Measurements from ENCODE around the gene ST3GAL5. TPM values are rescaled to one million over a fixed set of nuclear protein-coding genes. Genes with fewer than 3 reads are reported as not detected.

ST3GAL5 gene
- total and polyA plus RNA-seq, 2 experiments from 2014 or later: 3.2 to 7.9 TPM

DNA sequence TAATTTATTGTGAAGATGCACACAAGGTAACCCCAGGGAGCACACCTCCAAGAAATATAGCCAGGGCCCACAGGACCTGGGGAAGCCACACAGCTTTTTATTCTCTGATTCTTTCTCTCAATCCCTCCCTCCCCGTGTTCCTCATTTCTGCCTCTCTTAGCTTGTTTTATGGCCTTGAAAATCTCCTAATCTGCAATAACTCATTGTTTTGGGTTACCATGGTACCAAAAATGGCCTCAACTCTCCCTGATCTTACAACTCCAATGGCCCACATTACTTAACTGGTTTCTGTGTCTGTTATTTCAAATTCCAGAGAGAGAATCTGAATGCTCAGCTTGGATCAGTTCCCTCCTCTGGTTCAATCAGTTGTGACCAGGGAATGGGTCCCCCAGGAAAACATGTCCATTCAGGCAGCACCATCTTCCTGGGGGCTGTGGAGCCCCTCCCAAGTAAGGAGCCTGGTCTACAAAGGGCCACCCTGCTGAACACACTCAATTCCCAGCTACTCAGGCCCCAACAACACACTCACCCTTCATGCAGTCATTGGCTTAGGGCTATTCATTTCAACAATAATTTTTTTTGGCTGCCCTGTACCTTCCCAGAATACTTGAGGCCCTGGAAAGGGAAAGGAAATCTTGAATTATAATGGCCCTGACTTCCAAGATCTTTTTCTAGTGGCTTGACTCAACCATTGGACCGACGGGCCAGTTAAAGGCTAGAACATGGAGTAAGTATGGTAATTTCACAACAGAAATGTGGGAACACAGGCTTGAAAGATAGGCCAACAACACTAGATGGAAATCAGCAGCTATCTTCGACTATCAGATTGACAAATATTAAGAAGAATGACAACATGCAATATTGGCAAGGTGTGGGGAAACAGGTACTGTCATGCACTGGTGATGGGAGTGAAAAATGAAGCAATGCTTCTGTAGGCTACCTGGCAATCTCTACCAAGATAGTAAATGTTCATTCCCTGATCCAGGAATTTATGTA lies 41.6 kb upstream of the ST3GAL5 start:
- Histone ChIP-seq H3K9me2 (ENCODE audit: insufficient read depth) (no peaks in the 10 kb centered on the region), H3K27ac (ENCODE audit: low read depth) (no peak overlapping the region), H3K27me3 (ENCODE audit: insufficient read depth) (no peaks in the 10 kb centered on the region), H3K4me3 (no peak overlapping the region), H3F3A (replicated peaks; ENCODE audit: low read depth) (no peaks in the 10 kb centered on the region), H4K20me1 (replicated peaks; ENCODE audit: insufficient read depth) (no peaks in the 10 kb centered on the region), H3K4me2 (no peak overlapping the region), H3K79me2 (replicated peaks; ENCODE audit: insufficient read depth) (no peaks in the 10 kb centered on the region), H2AFZ (no peak overlapping the region), H3K36me3 (ENCODE audit: insufficient read depth) (no peaks in the 10 kb centered on the region), H3K4me1 (ENCODE audit: insufficient read depth) (no peaks in the 10 kb centered on the region)
- no peaks in the 10 kb centered on the region for H3K36me3 Mint-ChIP-seq (ENCODE audit: low read depth)
- DNase-seq (ENCODE audit: low spot score): no peak
- ATAC-seq: no peak
- H3K27ac Mint-ChIP-seq: no peak overlapping the region
- no peak for TF ChIP-seq ZNF331 (CRISPR knock-in tag; IDR thresholded peaks at IDR 0.05; ENCODE audit: low read depth)
- no peak for TF ChIP-seq JUNB (IDR thresholded peaks at IDR 0.05; ENCODE audit: unreplicated experiment)
- no peak for TF ChIP-seq ETS1 (IDR thresholded peaks at IDR 0.05)
- TF ChIP-seq REST (IDR thresholded peaks at IDR 0.05; ENCODE audit: unreplicated experiment): no peak
- TF ChIP-seq STAT1 (IDR thresholded peaks at IDR 0.05; ENCODE audit: unreplicated experiment): no peak
- no peak for TF ChIP-seq CREB1 (CRISPR knock-in tag; IDR thresholded peaks at IDR 0.05; ENCODE audit: low read depth)
- no peak for TF ChIP-seq POLR2AphosphoS5 (IDR thresholded peaks at IDR 0.05; ENCODE audit: low read depth)
- no peak for TF ChIP-seq NANOG (IDR thresholded peaks at IDR 0.05; ENCODE audit: borderline replicate concordance)
- TF ChIP-seq EZH2 (IDR thresholded peaks at IDR 0.05; ENCODE audit: low read depth, unreplicated experiment): no peak
- TF ChIP-seq EZH2phosphoT487 (IDR thresholded peaks at IDR 0.05; ENCODE audit: unreplicated experiment): no peak
- no peak for TF ChIP-seq ZNF114 (CRISPR knock-in tag; IDR thresholded peaks at IDR 0.05)
- TF ChIP-seq, protein P1, sequence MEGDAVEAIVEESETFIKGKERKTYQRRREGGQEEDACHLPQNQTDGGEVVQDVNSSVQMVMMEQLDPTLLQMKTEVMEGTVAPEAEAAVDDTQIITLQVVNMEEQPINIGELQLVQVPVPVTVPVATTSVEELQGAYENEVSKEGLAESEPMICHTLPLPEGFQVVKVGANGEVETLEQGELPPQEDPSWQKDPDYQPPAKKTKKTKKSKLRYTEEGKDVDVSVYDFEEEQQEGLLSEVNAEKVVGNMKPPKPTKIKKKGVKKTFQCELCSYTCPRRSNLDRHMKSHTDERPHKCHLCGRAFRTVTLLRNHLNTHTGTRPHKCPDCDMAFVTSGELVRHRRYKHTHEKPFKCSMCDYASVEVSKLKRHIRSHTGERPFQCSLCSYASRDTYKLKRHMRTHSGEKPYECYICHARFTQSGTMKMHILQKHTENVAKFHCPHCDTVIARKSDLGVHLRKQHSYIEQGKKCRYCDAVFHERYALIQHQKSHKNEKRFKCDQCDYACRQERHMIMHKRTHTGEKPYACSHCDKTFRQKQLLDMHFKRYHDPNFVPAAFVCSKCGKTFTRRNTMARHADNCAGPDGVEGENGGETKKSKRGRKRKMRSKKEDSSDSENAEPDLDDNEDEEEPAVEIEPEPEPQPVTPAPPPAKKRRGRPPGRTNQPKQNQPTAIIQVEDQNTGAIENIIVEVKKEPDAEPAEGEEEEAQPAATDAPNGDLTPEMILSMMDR (conservative IDR thresholded peaks at IDR 0.05; ENCODE audit: low read depth in 2 of 2): no peak
- TF ChIP-seq, protein P2, sequence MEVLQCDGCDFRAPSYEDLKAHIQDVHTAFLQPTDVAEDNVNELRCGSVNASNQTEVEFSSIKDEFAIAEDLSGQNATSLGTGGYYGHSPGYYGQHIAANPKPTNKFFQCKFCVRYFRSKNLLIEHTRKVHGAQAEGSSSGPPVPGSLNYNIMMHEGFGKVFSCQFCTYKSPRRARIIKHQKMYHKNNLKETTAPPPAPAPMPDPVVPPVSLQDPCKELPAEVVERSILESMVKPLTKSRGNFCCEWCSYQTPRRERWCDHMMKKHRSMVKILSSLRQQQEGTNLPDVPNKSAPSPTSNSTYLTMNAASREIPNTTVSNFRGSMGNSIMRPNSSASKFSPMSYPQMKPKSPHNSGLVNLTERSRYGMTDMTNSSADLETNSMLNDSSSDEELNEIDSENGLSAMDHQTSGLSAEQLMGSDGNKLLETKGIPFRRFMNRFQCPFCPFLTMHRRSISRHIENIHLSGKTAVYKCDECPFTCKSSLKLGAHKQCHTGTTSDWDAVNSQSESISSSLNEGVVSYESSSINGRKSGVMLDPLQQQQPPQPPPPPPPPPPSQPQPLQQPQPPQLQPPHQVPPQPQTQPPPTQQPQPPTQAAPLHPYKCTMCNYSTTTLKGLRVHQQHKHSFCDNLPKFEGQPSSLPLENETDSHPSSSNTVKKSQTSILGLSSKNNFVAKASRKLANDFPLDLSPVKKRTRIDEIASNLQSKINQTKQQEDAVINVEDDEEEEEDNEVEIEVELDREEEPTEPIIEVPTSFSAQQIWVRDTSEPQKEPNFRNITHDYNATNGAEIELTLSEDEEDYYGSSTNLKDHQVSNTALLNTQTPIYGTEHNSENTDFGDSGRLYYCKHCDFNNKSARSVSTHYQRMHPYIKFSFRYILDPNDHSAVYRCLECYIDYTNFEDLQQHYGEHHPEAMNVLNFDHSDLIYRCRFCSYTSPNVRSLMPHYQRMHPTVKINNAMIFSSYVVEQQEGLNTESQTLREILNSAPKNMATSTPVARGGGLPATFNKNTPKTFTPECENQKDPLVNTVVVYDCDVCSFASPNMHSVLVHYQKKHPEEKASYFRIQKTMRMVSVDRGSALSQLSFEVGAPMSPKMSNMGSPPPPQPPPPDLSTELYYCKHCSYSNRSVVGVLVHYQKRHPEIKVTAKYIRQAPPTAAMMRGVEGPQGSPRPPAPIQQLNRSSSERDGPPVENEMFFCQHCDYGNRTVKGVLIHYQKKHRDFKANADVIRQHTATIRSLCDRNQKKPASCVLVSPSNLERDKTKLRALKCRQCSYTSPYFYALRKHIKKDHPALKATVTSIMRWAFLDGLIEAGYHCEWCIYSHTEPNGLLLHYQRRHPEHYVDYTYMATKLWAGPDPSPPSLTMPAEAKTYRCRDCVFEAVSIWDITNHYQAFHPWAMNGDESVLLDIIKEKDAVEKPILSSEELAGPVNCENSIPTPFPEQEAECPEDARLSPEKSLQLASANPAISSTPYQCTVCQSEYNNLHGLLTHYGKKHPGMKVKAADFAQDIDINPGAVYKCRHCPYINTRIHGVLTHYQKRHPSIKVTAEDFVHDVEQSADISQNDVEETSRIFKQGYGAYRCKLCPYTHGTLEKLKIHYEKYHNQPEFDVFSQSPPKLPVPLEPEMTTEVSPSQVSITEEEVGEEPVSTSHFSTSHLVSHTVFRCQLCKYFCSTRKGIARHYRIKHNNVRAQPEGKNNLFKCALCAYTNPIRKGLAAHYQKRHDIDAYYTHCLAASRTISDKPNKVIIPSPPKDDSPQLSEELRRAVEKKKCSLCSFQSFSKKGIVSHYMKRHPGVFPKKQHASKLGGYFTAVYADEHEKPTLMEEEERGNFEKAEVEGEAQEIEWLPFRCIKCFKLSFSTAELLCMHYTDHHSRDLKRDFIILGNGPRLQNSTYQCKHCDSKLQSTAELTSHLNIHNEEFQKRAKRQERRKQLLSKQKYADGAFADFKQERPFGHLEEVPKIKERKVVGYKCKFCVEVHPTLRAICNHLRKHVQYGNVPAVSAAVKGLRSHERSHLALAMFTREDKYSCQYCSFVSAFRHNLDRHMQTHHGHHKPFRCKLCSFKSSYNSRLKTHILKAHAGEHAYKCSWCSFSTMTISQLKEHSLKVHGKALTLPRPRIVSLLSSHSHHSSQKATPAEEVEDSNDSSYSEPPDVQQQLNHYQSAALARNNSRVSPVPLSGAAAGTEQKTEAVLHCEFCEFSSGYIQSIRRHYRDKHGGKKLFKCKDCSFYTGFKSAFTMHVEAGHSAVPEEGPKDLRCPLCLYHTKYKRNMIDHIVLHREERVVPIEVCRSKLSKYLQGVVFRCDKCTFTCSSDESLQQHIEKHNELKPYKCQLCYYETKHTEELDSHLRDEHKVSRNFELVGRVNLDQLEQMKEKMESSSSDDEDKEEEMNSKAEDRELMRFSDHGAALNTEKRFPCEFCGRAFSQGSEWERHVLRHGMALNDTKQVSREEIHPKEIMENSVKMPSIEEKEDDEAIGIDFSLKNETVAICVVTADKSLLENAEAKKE (CRISPR knock-in tag; IDR thresholded peaks at IDR 0.05): no peak
- no peaks in the 10 kb centered on the region; the same call in 2 of the 3 replicates for H3K9me3 Mint-ChIP-seq
- peaks cover 3% of the 10 kb centered on the region for H3K4me1 Mint-ChIP-seq
- no peaks in the 10 kb centered on the region for H3K27me3 Mint-ChIP-seq (ENCODE audit: insufficient read depth, low read depth, poor library complexity)
- H3K4me3 Mint-ChIP-seq: no peak overlapping the region

Measured in GM23338 (cell line).